ENCODE measurements around the gene LRRC15. TPM values are rescaled to one million over a fixed set of nuclear protein-coding genes. Genes with fewer than 3 reads are reported as not detected.

Gene LRRC15
- total RNA-seq, 3 donors from 2014 or later, result 0.22 to 1.8 (median 0.29) TPM

DNA sequence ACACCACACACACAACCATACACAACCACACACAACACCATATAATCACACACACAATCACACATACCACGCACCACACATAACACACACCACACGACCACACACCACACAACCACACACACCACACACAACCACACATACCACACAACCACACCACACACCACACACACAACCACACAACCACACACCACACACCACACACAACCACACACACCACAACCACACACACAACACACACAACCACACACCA, 42.6 kb downstream of the LRRC15 start:
- H3K4me1 ChIP-seq (ENCODE audit: low read depth), result peaks cover 7% of the 10 kb centered on the region
- H3K9me3 ChIP-seq, result no peaks in the 10 kb centered on the region
- intact Hi-C loops (cut with DNase I, micrococcal nuclease), result no loop called here
- DNase-seq (no peak), ATAC-seq (no peak)
- TF ChIP-seq, protein P1, sequence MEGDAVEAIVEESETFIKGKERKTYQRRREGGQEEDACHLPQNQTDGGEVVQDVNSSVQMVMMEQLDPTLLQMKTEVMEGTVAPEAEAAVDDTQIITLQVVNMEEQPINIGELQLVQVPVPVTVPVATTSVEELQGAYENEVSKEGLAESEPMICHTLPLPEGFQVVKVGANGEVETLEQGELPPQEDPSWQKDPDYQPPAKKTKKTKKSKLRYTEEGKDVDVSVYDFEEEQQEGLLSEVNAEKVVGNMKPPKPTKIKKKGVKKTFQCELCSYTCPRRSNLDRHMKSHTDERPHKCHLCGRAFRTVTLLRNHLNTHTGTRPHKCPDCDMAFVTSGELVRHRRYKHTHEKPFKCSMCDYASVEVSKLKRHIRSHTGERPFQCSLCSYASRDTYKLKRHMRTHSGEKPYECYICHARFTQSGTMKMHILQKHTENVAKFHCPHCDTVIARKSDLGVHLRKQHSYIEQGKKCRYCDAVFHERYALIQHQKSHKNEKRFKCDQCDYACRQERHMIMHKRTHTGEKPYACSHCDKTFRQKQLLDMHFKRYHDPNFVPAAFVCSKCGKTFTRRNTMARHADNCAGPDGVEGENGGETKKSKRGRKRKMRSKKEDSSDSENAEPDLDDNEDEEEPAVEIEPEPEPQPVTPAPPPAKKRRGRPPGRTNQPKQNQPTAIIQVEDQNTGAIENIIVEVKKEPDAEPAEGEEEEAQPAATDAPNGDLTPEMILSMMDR (IDR thresholded peaks at IDR 0.05), result no peak
- no peak overlapping the region for H3K4me3 ChIP-seq
- no peaks in the 10 kb centered on the region for H3K36me3 ChIP-seq (ENCODE audit: low read depth)

- DNase-seq, result no peak
- no peak for ATAC-seq
- intact Hi-C loops (cut with DNase I, micrococcal nuclease), result no loop called here
- Histone ChIP-seq H3K4me1 (ENCODE audit: low read depth) (peaks cover 7% of the 10 kb centered on the region), H3K4me3 (no peak overlapping the region), H3K36me3 (ENCODE audit: low read depth) (no peaks in the 10 kb centered on the region), H3K9me3 (no peaks in the 10 kb centered on the region)
- TF ChIP-seq, protein P1 (IDR thresholded peaks at IDR 0.05), result no peak
Observed at GRCh38 chr3:194326192-194326967, 43.2 kb downstream of the LRRC15 start.

- DNase-seq, result no peak
- no peak overlapping the region for H3K4me3 ChIP-seq
- no peaks in the 10 kb centered on the region for H3K36me3 ChIP-seq (ENCODE audit: low read depth)
- H3K9me3 ChIP-seq, result no peaks in the 10 kb centered on the region
- peaks cover 7% of the 10 kb centered on the region for H3K4me1 ChIP-seq (ENCODE audit: low read depth)
- no peak for ATAC-seq
- intact Hi-C loops (cut with DNase I, micrococcal nuclease), result no loop called here
- TF ChIP-seq, protein P1 (IDR thresholded peaks at IDR 0.05), result no peak
Observed at GRCh38 chr3:194325424-194326153, 44.0 kb downstream of the LRRC15 start.

DNA sequence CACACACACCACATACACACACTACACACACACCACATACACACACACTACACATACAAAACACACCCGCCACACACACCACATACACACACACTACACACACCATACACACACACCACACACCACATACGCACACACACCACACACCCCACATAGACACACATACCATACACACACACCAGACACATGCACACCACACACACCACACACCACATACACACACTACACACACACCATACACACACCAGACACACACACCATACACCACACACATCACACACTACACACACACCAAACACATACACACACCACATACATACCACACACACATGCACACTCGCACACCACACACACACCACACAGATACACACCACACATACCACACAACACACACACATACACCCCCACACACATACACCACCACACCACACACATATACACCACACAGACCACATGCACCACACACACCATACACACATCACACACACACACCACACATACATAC, 44.7 kb downstream of the LRRC15 start:
- H3K4me3 ChIP-seq, result no peak overlapping the region
- H3K9me3 ChIP-seq, result no peaks in the 10 kb centered on the region
- H3K4me1 ChIP-seq (ENCODE audit: low read depth), result peaks cover 7% of the 10 kb centered on the region
- no peaks in the 10 kb centered on the region for H3K36me3 ChIP-seq (ENCODE audit: low read depth)
- DNase-seq, result no peak
- ATAC-seq, result no peak
- intact Hi-C loops (cut with DNase I, micrococcal nuclease), result no loop called here
- TF ChIP-seq, protein P1 (IDR thresholded peaks at IDR 0.05), result no peak

GRCh38 chr3:194323785-194324735, 45.5 kb downstream of the LRRC15 start:
- H3K4me3 ChIP-seq, result no peak overlapping the region
- H3K4me1 ChIP-seq (ENCODE audit: low read depth), result peaks cover 7% of the 10 kb centered on the region
- ATAC-seq, result peak; percentile 68
- intact Hi-C loops (cut with DNase I, micrococcal nuclease), result no loop called here
- no peaks in the 10 kb centered on the region for H3K36me3 ChIP-seq (ENCODE audit: low read depth)
- TF ChIP-seq, protein P1 (IDR thresholded peaks at IDR 0.05), result no peak
- H3K9me3 ChIP-seq, result peaks cover 2% of the 10 kb centered on the region
- DNase-seq, result peak; percentile 57 to 69 (median 68)
